OCI-LY3 (cell line): ENCODE data around the gene SND1.

Experiments used
- H2AFZ ChIP-seq: fragments of 200-600, 300-600 bp; shearing (Covaris generic); 2 replicates; pipeline ENCODE4 v1.6.0; 2014; ENCODE audit warnings: antibody characterized with exemption, low read depth, low read length
- H3K27ac ChIP-seq: fragments of 200-600, 300-600 bp; sonication (generic); 2 replicates; pipeline ENCODE4 v1.5.1; 2014; ENCODE audit warnings: mild to moderate bottlenecking, low read length, moderate library complexity, mixed read lengths
- H3K27me3 ChIP-seq: fragments of 200-600, 300-600 bp; sonication (generic); 2 replicates; pipeline ENCODE4 v1.6.1; 2014; ENCODE audit warnings: low read depth, low read length, mixed read lengths
- H3K36me3 ChIP-seq: fragments of 200-600, 300-600 bp; sonication (generic); replicated peaks from 2 replicates; pipeline ENCODE3; 2014; ENCODE audit warnings: low read depth, low read length, mixed read lengths
- H3K4me1 ChIP-seq: fragments of 300-600, 200-600 bp; sonication (generic); 2 replicates; pipeline ENCODE4 v1.6.1; 2014; ENCODE audit warnings: low read length, mixed read lengths
- H3K4me2 ChIP-seq: fragments of 200-600, 300-600 bp; sonication (generic); 2 replicates; pipeline ENCODE4 v1.6.1; 2014; ENCODE audit warnings: low read length, mixed read lengths
- H3K4me3 ChIP-seq: fragments of 300-600, 200-600 bp; sonication (generic); 2 replicates; pipeline ENCODE4 v1.5.1; 2014; ENCODE audit warnings: antibody characterized with exemption, mild to moderate bottlenecking, low read length, moderate library complexity
- H3K79me2 ChIP-seq: fragments of 300-600, 200-600 bp; shearing (Covaris generic); 2 replicates; pipeline ENCODE4 v1.6.1; 2014; ENCODE audit warnings: mild to moderate bottlenecking, low read length, mixed read lengths
- H3K9ac ChIP-seq: fragments of 300-600, 200-600 bp; shearing (Covaris generic); 2 replicates; pipeline ENCODE4 v1.6.0; 2014; ENCODE audit warnings: mild to moderate bottlenecking, low read length, moderate library complexity
- H3K9me3 ChIP-seq: fragments of 200-600, 300-600 bp; shearing (Covaris generic); 2 replicates; pipeline ENCODE4 v1.6.1; 2014; ENCODE audit warnings: low read length, mixed read lengths; ENCODE audit not compliant: insufficient read depth
- H4K20me1 ChIP-seq: fragments of 200-600, 300-600 bp; sonication (generic); 2 replicates; pipeline ENCODE4 v1.6.1; 2016; ENCODE audit warnings: low read length, mixed read lengths; ENCODE audit not compliant: insufficient read depth
- CTCF ChIP-seq: fragments of 200-600, 300-600 bp; sonication (generic); IDR thresholded peaks from 2 replicates; pipeline ENCODE4 v1.5.1; 2014; ENCODE audit warnings: antibody characterized with exemption, low read length, low read depth
- EZH2phosphoT487 ChIP-seq: fragments of 200-600 bp; shearing (Covaris generic); IDR thresholded peaks from 2 replicates; pipeline ENCODE4 v1.6.1; 2018; ENCODE audit warnings: antibody characterized with exemption, mixed run types, low read depth

SND1 gene

GRCh38 chr7:127755965-127756364 lies 104.0 kb downstream of the SND1 start:
- Histone ChIP-seq H3K27me3 (no peaks in the 10 kb centered on the region), H3K27ac (no peak overlapping the region), H3K4me2 (0 out of 2 replicates have a peak overlapping the region, but pooled peaks have one; percentile 8), H4K20me1 (peaks cover 98% of the 10 kb centered on the region), H3K9me3 (no peaks in the 10 kb centered on the region), H3K4me3 (no peak overlapping the region), H3K36me3 (peaks cover 5% of the 10 kb centered on the region), H3K9ac (no peak overlapping the region), H3K4me1 (peaks cover 20% of the 10 kb centered on the region), H3K79me2 (peaks cover 99% of the 10 kb centered on the region), H2AFZ (no peak overlapping the region)
- no peak for TF ChIP-seq CTCF
- TF ChIP-seq EZH2phosphoT487 = no peak

- Histone ChIP-seq H3K4me3 (no peak overlapping the region), H3K27me3 (no peaks in the 10 kb centered on the region), H3K4me1 (peaks cover 20% of the 10 kb centered on the region), H3K9me3 (no peaks in the 10 kb centered on the region), H3K79me2 (peaks cover 98% of the 10 kb centered on the region), H3K36me3 (peaks cover 6% of the 10 kb centered on the region), H3K27ac (no peak overlapping the region), H4K20me1 (peaks cover 98% of the 10 kb centered on the region), H3K4me2 (no peak overlapping the region), H3K9ac (no peak overlapping the region), H2AFZ (no peak overlapping the region)
- TF ChIP-seq EZH2phosphoT487 (no peak), CTCF (no peak)
These were observed 106.1 kb downstream of the SND1 start for GRCh38 chr7:127758105-127758504.

- peaks cover 20% of the 10 kb centered on the region for H3K4me1 ChIP-seq
- H3K27me3 ChIP-seq = no peaks in the 10 kb centered on the region
- H3K27ac ChIP-seq = no peak overlapping the region
- H3K9ac ChIP-seq = no peak overlapping the region
- TF ChIP-seq EZH2phosphoT487 (no peak), CTCF (no peak)
- H3K79me2 ChIP-seq = peaks cover 97% of the 10 kb centered on the region
- H3K9me3 ChIP-seq = no peaks in the 10 kb centered on the region
- H4K20me1 ChIP-seq = peaks cover 92% of the 10 kb centered on the region
- peaks cover 6% of the 10 kb centered on the region for H3K36me3 ChIP-seq
- no peak overlapping the region for H3K4me3 ChIP-seq
- H3K4me2 ChIP-seq = no peak overlapping the region
- H2AFZ ChIP-seq = no peak overlapping the region
These were observed 106.9 kb downstream of the SND1 start for GRCh38 chr7:127758845-127759244.

GRCh38 chr7:127759945-127760421 lies 108.0 kb downstream of the SND1 start:
- H3K36me3 ChIP-seq = peaks cover 14% of the 10 kb centered on the region
- H4K20me1 ChIP-seq = peaks cover 91% of the 10 kb centered on the region
- H3K9me3 ChIP-seq = no peaks in the 10 kb centered on the region
- peaks cover 20% of the 10 kb centered on the region for H3K4me1 ChIP-seq
- H3K9ac ChIP-seq = no peak overlapping the region
- H3K27ac ChIP-seq = no peak overlapping the region
- H3K4me2 ChIP-seq = no peak overlapping the region
- peaks cover 97% of the 10 kb centered on the region for H3K79me2 ChIP-seq
- H2AFZ ChIP-seq = no peak overlapping the region
- TF ChIP-seq CTCF = no peak
- no peak for TF ChIP-seq EZH2phosphoT487
- no peak overlapping the region for H3K4me3 ChIP-seq
- no peaks in the 10 kb centered on the region for H3K27me3 ChIP-seq
